Measurements from ENCODE around the gene ETS1.

The ETS1 gene

GRCh38 chr11:128437136-128437535 is 150.2 kb downstream of the ETS1 start:
- H3K9me3 ChIP-seq (ENCODE audit: control insufficient read depth, insufficient read depth, low read length): no peaks in the 10 kb centered on the region
- WGBS (ENCODE audit: insufficient coverage, insufficient read length): no CpG with 5 or more reads among the region's 2 CpGs
- no peaks in the 10 kb centered on the region for H3K36me3 ChIP-seq (ENCODE audit: control insufficient read depth, insufficient read depth, low read length)
- H3K4me3 ChIP-seq (ENCODE audit: low read length): no peak overlapping the region
- no peaks in the 10 kb centered on the region for H3K4me1 ChIP-seq (ENCODE audit: control insufficient read depth, insufficient read depth, low read length)
- H3K27me3 ChIP-seq (ENCODE audit: control insufficient read depth, insufficient read depth, low read length): no peaks in the 10 kb centered on the region
- no peak overlapping the region for H3K27ac ChIP-seq (ENCODE audit: low read length)
- no peak for DNase-seq (ENCODE audit: low read depth, low spot score)

DNA sequence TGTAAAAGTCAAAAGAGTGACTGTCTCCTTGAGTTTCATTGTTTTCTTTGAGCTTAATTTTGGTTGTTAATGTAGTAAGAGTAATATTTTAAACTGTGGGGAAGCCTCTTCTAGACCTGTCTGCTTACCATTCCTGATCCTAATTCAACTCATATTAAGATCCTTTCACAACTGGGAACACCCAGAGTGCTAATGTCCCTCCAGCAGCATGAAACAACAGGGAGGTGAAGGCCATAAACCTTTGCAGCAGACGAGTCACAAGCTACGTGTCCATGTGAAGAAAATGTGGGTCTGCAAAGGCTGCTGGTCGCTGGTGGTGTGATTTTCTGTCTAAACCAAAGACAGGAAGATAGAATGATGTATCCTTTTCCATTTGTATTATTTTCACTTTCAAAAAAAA is 152.5 kb downstream of the ETS1 start:
- WGBS (ENCODE audit: insufficient coverage, insufficient read length): no CpG with 5 or more reads among the region's 3 CpGs
- Histone ChIP-seq H3K9me3 (ENCODE audit: control insufficient read depth, insufficient read depth, low read length) (no peaks in the 10 kb centered on the region), H3K4me3 (ENCODE audit: low read length) (no peak overlapping the region), H3K36me3 (ENCODE audit: control insufficient read depth, insufficient read depth, low read length) (no peaks in the 10 kb centered on the region), H3K27ac (ENCODE audit: low read length) (no peak overlapping the region), H3K27me3 (ENCODE audit: control insufficient read depth, insufficient read depth, low read length) (no peaks in the 10 kb centered on the region), H3K4me1 (ENCODE audit: control insufficient read depth, insufficient read depth, low read length) (no peaks in the 10 kb centered on the region)
- DNase-seq (ENCODE audit: low read depth, low spot score): no peak

DNA sequence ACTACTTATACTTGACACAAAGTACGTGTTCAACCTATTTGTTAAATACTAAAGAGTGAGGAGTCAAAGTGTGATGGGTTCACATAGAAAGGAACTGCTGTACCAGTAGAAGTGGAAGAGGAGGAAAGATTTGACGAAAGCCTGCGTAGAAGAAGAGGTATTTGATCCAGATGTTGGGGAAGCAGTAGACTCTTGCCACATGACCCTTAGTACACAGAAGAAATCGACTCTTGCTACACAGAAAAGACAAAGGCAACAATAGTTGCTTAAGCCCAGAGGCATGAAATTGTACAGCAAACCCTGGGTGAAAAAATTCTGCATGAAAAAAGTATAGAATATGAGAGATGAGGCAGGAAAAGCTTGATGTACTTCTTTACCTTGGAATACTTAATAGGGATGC is 152.9 kb downstream of the ETS1 start:
- Histone ChIP-seq H3K27me3 (ENCODE audit: control insufficient read depth, insufficient read depth, low read length) (no peaks in the 10 kb centered on the region), H3K4me3 (ENCODE audit: low read length) (no peak overlapping the region), H3K9me3 (ENCODE audit: control insufficient read depth, insufficient read depth, low read length) (no peaks in the 10 kb centered on the region), H3K27ac (ENCODE audit: low read length) (no peak overlapping the region), H3K36me3 (ENCODE audit: control insufficient read depth, insufficient read depth, low read length) (no peaks in the 10 kb centered on the region), H3K4me1 (ENCODE audit: control insufficient read depth, insufficient read depth, low read length) (no peaks in the 10 kb centered on the region)
- DNase-seq (ENCODE audit: low read depth, low spot score): no peak
- no CpG with 5 or more reads among the region's 4 CpGs for WGBS (ENCODE audit: insufficient coverage, insufficient read length)

DNA sequence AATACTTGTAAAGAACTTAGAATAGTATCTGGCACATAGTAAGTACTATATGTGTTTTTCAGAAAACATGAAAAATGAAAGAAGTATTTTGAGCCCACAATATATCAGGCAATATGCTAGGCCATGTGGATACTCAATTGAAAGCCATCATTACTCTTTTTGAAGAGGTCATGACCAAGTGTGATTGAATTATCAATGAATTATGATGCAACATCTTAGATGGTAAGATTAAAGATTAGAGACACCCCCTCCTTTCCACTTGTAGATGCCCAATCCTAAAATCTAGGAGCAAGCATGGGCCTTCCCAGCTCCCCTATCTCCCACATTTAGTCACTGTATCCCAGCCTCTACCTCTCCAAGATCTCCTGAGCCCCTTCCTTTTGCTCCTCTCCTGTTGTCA is 154.4 kb downstream of the ETS1 start:
- Histone ChIP-seq H3K9me3 (ENCODE audit: control insufficient read depth, insufficient read depth, low read length) (no peaks in the 10 kb centered on the region), H3K4me1 (ENCODE audit: control insufficient read depth, insufficient read depth, low read length) (no peaks in the 10 kb centered on the region), H3K4me3 (ENCODE audit: low read length) (no peak overlapping the region), H3K27ac (ENCODE audit: low read length) (no peak overlapping the region), H3K36me3 (ENCODE audit: control insufficient read depth, insufficient read depth, low read length) (no peaks in the 10 kb centered on the region), H3K27me3 (ENCODE audit: control insufficient read depth, insufficient read depth, low read length) (no peaks in the 10 kb centered on the region)
- DNase-seq (ENCODE audit: low read depth, low spot score): no peak

DNA sequence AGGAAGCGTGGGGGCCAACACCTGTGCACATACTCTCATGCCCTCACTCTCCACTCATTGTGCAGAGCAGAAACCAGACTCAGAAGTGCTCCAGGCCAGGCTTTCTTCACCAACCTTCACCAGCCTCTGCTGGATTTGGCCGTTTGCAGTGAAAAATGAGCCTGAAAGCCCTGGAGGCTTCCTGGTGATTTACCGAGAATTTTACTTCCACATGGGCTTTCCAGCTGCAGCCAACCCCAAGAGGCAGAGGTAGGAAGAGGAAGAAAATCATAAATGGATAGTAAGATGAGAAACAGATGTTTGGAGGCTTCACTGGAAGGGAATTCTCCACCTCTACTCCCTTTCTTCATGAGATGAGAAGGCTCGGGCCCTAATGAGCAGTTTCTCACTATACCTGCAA is 155.4 kb downstream of the ETS1 start:
- no peak for DNase-seq (ENCODE audit: low read depth, low spot score)
- Histone ChIP-seq H3K4me1 (ENCODE audit: control insufficient read depth, insufficient read depth, low read length) (no peaks in the 10 kb centered on the region), H3K27me3 (ENCODE audit: control insufficient read depth, insufficient read depth, low read length) (no peaks in the 10 kb centered on the region), H3K4me3 (ENCODE audit: low read length) (no peak overlapping the region), H3K36me3 (ENCODE audit: control insufficient read depth, insufficient read depth, low read length) (no peaks in the 10 kb centered on the region), H3K9me3 (ENCODE audit: control insufficient read depth, insufficient read depth, low read length) (no peaks in the 10 kb centered on the region), H3K27ac (ENCODE audit: low read length) (no peak overlapping the region)
- WGBS (ENCODE audit: insufficient coverage, insufficient read length): no CpG with 5 or more reads among the region's 4 CpGs

DNA sequence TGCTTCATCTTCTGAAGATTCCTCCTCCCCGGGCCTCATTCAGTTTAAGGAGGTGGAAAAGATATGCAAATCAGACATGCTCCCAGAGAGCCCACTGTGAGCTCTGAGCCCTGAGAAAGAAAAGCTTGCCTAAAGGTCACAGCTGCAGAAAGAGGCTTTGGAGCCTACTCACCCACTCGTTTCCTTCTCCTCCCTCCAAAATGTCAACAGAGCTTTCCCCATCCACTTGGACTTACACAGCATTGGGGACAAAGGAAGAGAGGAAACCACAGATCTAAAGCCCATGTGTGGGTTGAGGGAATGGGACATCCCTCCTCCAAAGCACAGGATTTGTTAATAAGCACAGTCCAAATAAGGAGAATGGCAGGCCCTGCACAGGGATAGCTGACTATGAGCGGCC is 158.4 kb downstream of the ETS1 start:
- H3K27ac ChIP-seq (ENCODE audit: low read length): no peak overlapping the region
- DNase-seq (ENCODE audit: low read depth, low spot score): no peak
- H3K36me3 ChIP-seq (ENCODE audit: control insufficient read depth, insufficient read depth, low read length): no peaks in the 10 kb centered on the region
- no peaks in the 10 kb centered on the region for H3K4me1 ChIP-seq (ENCODE audit: control insufficient read depth, insufficient read depth, low read length)
- H3K27me3 ChIP-seq (ENCODE audit: control insufficient read depth, insufficient read depth, low read length): no peaks in the 10 kb centered on the region
- H3K4me3 ChIP-seq (ENCODE audit: low read length): no peak overlapping the region
- H3K9me3 ChIP-seq (ENCODE audit: control insufficient read depth, insufficient read depth, low read length): no peaks in the 10 kb centered on the region
- no CpG with 5 or more reads among the region's 3 CpGs for WGBS (ENCODE audit: insufficient coverage, insufficient read length)

- WGBS (ENCODE audit: insufficient coverage, insufficient read length): no CpG with 5 or more reads among the region's 8 CpGs
- DNase-seq (ENCODE audit: low read depth, low spot score): no peak
- H3K9me3 ChIP-seq (ENCODE audit: control insufficient read depth, insufficient read depth, low read length): no peaks in the 10 kb centered on the region
- no peaks in the 10 kb centered on the region for H3K4me1 ChIP-seq (ENCODE audit: control insufficient read depth, insufficient read depth, low read length)
- H3K27ac ChIP-seq (ENCODE audit: low read length): no peak overlapping the region
- no peaks in the 10 kb centered on the region for H3K27me3 ChIP-seq (ENCODE audit: control insufficient read depth, insufficient read depth, low read length)
- H3K4me3 ChIP-seq (ENCODE audit: low read length): no peak overlapping the region
- H3K36me3 ChIP-seq (ENCODE audit: control insufficient read depth, insufficient read depth, low read length): no peaks in the 10 kb centered on the region
Measured at GRCh38 chr11:128424851-128425285, 162.5 kb downstream of the ETS1 start.

- no peak overlapping the region for H3K27ac ChIP-seq (ENCODE audit: low read length)
- no peaks in the 10 kb centered on the region for H3K36me3 ChIP-seq (ENCODE audit: control insufficient read depth, insufficient read depth, low read length)
- H3K9me3 ChIP-seq (ENCODE audit: control insufficient read depth, insufficient read depth, low read length): no peaks in the 10 kb centered on the region
- DNase-seq (ENCODE audit: low read depth, low spot score): no peak
- no peak overlapping the region for H3K4me3 ChIP-seq (ENCODE audit: low read length)
- no peaks in the 10 kb centered on the region for H3K4me1 ChIP-seq (ENCODE audit: control insufficient read depth, insufficient read depth, low read length)
- WGBS (ENCODE audit: insufficient coverage, insufficient read length): no CpG with 5 or more reads among the region's 8 CpGs
- H3K27me3 ChIP-seq (ENCODE audit: control insufficient read depth, insufficient read depth, low read length): no peaks in the 10 kb centered on the region
Measured at GRCh38 chr11:128424271-128424711, 163.1 kb downstream of the ETS1 start.

DNA sequence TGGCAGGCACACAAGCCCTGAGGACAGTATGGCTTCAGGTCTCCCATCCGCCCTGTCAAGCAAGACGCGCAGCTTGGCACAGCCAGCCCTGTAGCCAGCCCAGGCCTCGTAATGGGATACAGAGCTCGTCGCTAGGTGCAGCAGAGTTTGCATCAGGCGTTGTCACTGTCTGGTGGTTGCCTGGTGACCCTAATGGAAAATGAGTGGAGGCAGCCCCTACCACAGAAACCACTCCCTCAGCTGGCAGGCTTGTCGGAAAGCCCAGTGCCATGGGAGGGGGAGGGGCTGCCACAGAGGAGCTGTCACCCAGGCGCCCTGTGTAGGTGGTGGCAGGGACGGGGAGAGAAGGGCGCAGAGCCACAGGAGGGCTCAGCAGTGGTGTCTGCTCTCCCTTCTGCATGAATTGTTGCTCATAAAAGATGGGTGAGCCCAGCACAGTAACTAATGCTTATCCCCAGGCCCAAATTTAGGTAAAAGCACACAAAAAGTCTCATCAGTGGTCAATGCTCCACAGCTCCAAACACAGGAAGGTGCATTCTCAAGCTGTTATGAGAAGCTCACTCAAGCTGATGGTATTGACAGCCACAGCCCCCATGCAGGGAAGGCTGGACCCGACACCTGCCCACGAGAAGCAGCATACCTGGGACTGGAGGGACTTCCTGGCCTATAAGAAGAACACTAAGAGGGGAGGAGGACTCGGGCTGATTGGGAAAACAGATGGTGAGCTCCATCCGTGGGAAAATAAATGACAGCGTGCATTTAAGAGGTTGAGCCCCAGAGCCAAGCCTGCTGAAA is 164.6 kb downstream of the ETS1 start:
- H3K4me1 ChIP-seq (ENCODE audit: control insufficient read depth, insufficient read depth, low read length): no peaks in the 10 kb centered on the region
- no peak overlapping the region for H3K27ac ChIP-seq (ENCODE audit: low read length)
- no peak overlapping the region for H3K4me3 ChIP-seq (ENCODE audit: low read length)
- DNase-seq (ENCODE audit: low read depth, low spot score): no peak
- no peaks in the 10 kb centered on the region for H3K9me3 ChIP-seq (ENCODE audit: control insufficient read depth, insufficient read depth, low read length)
- no peaks in the 10 kb centered on the region for H3K27me3 ChIP-seq (ENCODE audit: control insufficient read depth, insufficient read depth, low read length)
- no CpG with 5 or more reads among the region's 16 CpGs for WGBS (ENCODE audit: insufficient coverage, insufficient read length)
- no peaks in the 10 kb centered on the region for H3K36me3 ChIP-seq (ENCODE audit: control insufficient read depth, insufficient read depth, low read length)

- Histone ChIP-seq H3K36me3 (ENCODE audit: control insufficient read depth, insufficient read depth, low read length) (no peaks in the 10 kb centered on the region), H3K27ac (ENCODE audit: low read length) (no peak overlapping the region), H3K4me1 (ENCODE audit: control insufficient read depth, insufficient read depth, low read length) (no peaks in the 10 kb centered on the region), H3K4me3 (ENCODE audit: low read length) (no peak overlapping the region), H3K9me3 (ENCODE audit: control insufficient read depth, insufficient read depth, low read length) (no peaks in the 10 kb centered on the region), H3K27me3 (ENCODE audit: control insufficient read depth, insufficient read depth, low read length) (no peaks in the 10 kb centered on the region)
- no peak for DNase-seq (ENCODE audit: low read depth, low spot score)
- WGBS (ENCODE audit: insufficient coverage, insufficient read length): no CpG with 5 or more reads among the region's 6 CpGs
Measured at GRCh38 chr11:128421577-128422330, 165.6 kb downstream of the ETS1 start.

All from iPS DF 6.9 (cell line).